HG03571 (cell line): Measurements from ENCODE around the gene C1QL2.

Experiments
- ATAC-seq: cut with Tn5 transposase; IDR thresholded peaks from one replicate; pipeline ENCODE4 v1.9.1; 2021; ENCODE audit not compliant: unreplicated experiment

The C1QL2 gene

DNA sequence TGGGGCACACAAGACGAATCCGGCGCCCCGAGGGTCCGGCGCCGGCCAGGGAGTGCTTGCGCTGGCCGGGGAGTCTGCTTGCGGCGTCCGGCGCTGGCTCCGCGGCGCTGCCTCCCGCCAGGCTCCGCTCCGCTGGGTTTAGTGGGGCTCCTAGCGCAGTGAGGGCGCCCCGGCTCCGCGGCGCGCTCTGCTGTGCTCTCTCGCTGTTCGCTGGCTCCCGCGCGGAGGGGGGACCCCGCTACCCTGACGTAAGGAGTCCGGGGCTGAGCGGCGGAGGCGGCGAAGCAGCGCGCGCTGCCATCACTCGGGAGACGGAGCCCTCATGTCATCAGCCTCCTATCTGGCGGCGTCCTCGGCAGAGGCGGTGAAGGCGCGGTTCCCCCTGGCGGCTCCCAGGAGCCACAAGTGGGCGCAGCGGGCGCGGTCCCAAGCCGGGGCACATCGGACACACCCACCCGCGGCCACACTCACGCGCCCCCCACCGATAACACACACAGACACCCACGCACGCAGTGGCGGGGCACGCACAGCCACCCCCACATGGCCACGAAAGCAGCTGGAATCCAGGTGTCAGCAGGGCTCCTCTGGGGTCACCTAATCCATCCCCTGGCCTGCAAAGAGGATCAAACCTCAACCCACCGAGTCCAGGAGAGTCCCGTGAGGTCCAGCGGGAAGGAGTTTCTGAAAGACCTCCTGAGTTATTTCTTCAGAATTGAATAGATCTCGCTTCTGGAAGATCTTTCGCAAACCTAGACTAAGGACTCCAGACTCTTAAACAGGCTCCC lies at the start of gene C1QL2:
Gene C1QL2, minus strand, starts transcription at position 189 of the 785 bp plus-strand sequence. CDS start 482 bp downstream, outside the sequence.
- no peak for ATAC-seq

- no peak for ATAC-seq
Measured at GRCh38 chr2:119207447-119207846, 48.9 kb upstream of the C1QL2 start.

GRCh38 chr2:119206201-119206600 lies 47.6 kb upstream of the C1QL2 start:
- ATAC-seq = no peak

DNA sequence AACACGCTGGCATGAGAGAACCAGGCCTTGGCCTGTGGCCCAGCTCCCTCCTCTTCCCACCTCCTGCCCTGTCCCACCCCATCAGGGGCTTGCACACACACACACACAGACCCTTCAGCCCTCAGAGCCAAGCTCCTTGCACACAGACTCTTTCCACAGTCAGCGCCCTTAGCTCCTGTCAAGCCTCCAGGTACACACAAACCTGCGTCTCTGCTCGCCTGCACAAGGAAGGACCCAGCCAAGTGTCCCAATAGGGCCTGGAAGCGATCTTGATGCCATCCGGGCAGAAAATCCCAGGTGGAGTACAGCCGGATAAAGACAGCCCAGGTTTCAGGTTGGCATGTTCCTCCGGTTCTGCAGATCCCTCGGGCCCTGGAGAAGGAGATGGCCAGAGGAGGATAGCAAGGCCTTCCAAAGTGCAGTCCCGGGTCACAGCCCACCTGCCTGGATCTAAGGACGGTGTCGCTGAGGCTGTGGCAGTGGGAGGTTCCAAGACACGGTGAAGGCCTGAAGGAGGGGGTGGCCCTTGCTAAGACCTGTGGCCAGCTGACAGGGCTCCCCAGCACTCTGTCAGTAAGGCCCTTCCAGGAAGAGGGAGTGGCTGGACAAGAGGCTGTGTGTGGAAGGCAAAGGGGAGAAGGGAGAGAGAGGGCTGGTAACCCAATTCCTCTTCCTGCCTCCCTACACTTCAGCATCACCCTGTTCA lies 46.6 kb upstream of the C1QL2 start:
- no peak for ATAC-seq

DNA sequence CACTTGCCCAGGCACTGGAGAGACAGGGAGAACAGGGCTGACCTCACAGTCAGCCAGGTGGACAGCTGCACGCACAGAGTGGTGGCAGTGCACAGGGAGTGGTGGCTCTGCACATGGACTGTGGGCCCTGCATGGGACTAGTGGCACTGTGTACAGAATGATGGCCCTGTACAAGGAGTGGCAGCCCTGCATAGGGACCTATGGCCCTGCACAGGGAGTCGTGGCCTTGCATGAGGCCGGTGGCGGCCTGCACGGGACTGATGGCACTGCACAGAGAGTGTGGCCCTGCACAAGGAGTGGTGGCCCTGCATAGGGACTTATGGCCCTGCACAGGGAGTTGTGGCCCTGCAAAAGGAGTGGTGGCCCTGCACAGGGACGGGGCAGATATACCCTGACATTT lies 46.0 kb upstream of the C1QL2 start:
- ATAC-seq = no peak

GRCh38 chr2:119202610-119203310 lies 44.2 kb upstream of the C1QL2 start:
- ATAC-seq = no peak

GRCh38 chr2:119201815-119202214 lies 43.3 kb upstream of the C1QL2 start:
- ATAC-seq = no peak

DNA sequence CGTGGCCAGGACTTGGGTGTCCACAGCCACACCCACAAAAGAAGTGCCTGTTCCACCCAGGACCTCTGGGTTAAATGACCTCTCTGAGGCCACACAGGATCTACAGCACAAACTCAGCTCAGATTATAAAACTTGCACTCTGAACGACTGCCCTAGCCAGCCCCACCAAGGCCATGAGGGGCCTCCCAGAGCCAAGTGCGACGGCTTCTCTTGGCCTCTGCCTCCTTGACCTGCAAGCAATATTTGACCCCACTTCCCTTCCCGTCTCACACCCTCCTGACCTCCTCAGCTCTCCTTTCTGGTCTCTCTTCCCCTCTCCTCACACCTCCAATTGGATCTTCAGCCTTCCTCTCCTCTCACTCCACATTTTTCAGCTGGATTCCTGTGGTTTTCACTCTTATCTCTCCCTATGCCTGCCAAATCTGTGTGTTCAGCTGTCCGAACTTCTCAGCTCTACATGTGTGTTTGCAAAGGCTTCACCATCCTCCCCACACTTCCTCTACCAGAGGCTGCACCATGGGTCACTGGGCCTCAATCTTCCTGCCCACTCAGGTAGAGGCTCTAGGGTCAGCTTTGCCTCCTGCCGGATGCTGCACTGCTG lies 39.8 kb upstream of the C1QL2 start:
- ATAC-seq = no peak

- ATAC-seq = no peak
Measured at GRCh38 chr2:119197529-119198239, 39.1 kb upstream of the C1QL2 start.

- ATAC-seq = no peak
Measured at GRCh38 chr2:119197126-119197405, 38.5 kb upstream of the C1QL2 start.

DNA sequence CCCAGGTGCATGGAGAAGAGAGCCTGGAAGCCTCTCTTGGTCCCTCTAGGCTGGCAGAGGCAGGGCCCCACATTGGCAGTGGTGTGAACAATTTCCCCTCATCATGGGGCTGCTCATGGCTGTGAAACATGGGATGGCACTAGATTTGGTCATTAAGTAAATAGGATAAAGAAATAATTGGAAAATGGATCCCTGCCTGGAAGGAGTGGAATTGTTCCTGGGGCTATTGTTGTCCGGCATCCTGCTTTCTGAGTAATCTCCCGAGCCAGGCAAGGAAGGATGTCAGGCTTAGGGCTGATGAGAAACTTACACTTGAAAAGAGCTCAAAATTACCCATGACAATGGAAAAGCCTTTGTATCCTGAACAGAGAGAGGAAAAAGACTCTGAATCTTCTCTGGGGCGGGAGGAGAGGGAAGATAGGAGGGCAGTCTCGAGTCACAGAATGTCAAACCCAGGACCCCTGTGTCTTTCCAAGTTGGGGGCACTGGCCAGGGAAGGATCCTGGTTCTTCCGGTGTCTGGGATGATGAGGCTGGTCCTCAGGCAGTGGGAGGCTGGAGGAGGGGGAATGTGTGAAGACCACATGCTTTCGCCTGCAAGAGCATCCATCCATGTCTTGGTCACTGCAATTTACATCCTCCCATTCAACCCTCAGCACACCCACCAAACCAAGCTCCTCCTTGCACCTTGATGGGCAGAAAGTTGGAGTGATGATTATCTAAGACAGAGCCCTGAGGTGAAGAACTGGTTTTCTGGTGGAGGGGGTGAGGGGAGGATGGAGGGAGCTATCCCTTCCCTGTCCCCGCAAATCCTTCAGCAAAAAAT lies 38.0 kb upstream of the C1QL2 start:
- ATAC-seq = no peak

DNA sequence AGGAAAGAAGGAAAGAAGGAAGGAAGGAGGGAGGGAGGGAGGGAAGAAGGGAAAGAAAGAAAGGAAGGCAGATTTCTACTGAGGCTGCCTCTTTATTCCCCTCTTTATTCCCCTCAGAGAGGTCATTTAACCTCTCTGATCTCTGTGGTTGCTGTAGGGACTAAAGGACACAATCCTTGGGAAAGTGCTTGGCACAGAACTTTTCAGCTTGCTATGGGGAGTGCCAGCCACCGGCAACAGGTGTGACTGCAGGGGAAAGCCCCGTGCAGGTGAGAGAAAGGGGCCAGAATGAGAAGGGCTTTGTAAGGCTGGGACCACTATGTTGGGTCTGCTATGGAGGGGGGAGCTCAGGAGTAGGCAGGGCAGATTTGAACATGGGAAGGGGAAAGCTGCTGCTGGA lies 37.3 kb upstream of the C1QL2 start:
- no peak for ATAC-seq

GRCh38 chr2:119195001-119195400 lies 36.5 kb upstream of the C1QL2 start:
- no peak for ATAC-seq

DNA sequence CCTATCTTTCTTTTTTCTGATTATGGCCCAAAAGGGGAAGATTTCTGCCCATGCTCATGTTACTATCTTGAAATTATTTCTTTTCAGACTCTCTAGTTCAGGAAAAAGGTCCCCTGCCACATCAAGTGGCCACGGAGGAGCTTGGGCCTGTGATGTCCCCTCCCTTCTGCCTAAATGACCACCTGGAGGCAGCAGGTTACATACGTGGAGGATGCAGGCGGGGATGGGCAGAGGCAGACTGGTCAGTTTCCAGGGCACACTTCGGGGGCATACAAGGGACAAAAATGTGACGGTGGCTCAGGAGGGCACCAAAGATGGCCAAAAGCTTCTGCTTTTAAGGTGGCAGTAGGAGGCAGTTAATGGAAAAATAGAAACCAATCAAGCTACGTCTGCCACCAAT lies 34.3 kb upstream of the C1QL2 start:
- no peak for ATAC-seq

GRCh38 chr2:119190321-119191111 lies 32.0 kb upstream of the C1QL2 start:
- no peak for ATAC-seq

DNA sequence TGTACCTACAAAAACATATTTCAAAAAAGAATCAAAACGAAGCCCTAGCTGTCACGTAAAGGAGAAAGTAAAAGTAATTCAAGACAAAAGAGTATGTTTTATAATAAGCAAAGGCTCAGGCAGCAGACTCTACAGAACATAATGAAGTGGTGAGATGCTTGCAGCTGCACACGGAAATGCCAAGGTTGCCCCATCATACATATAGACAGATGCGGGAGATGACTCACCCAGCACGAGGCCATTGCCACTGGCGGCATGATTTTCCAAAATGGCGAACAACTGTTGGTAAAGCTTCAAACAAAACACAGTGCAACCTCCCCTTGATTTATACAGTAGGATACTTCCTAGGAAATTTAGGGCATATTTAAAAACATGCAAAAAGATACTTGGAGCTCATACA lies 26.0 kb upstream of the C1QL2 start:
- ATAC-seq = no peak

GRCh38 chr2:119181791-119182445 lies 23.4 kb upstream of the C1QL2 start:
- ATAC-seq = no peak

- no peak for ATAC-seq
Measured at GRCh38 chr2:119181391-119181790, 22.8 kb upstream of the C1QL2 start.

- ATAC-seq = no peak
Measured at GRCh38 chr2:119180892-119181291, 22.3 kb upstream of the C1QL2 start.
